Gastrocnemius medialis (tissue), 4 donors: ENCODE results near the gene RAD21L1.

Source experiments
- POLR2A ChIP-seq, 2 donors: fragments of 450-650 bp; IDR thresholded peaks; one replicate each; pipeline ENCODE4 v1.6.1; 2017; ENCODE audit warnings: antibody characterized with exemption in 2 of 2, mild to moderate bottlenecking in 2 of 2, moderate library complexity in 2 of 2
- TF ChIP-seq, protein P1 (sequence below), 5 experiments: fragments of 450-650 bp in 3 of 5; fragments of 200-600 bp in 2 of 5; sonication (generic) in 2 of 5; IDR thresholded peaks in 4 of 5; conservative IDR thresholded peaks in 1 of 5; 1 replicate in 4 of 5; 2 replicates in 1 of 5; pipeline ENCODE4 v1.5.1; 2016 to 2019; ENCODE audit warnings: antibody characterized with exemption in 5 of 5, mild to moderate bottlenecking in 3 of 5, moderate library complexity in 3 of 5

DNA sequence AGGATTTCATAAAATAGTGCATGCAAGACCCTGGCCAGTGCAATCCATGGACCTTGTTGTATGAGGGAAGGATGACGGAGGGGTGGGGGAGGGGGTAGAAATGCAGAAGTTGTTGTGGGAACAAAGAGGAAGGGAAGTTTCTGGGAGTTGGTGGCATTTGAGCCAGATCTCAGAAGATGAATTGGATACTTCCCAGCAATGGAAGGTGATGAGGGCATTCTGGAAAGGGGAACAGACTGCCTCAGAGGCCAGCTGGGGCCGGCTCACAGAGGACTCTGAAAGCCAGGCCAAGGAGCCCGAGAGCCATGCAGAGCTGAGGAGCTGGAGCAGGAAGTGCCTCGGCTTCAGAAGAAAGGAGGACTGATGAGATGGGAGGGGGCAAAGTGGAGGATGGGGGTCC, 43.7 kb upstream of the RAD21L1 start:
- TF ChIP-seq POLR2A (IDR thresholded peaks at IDR 0.05): no peak
- TF ChIP-seq, protein P1, sequence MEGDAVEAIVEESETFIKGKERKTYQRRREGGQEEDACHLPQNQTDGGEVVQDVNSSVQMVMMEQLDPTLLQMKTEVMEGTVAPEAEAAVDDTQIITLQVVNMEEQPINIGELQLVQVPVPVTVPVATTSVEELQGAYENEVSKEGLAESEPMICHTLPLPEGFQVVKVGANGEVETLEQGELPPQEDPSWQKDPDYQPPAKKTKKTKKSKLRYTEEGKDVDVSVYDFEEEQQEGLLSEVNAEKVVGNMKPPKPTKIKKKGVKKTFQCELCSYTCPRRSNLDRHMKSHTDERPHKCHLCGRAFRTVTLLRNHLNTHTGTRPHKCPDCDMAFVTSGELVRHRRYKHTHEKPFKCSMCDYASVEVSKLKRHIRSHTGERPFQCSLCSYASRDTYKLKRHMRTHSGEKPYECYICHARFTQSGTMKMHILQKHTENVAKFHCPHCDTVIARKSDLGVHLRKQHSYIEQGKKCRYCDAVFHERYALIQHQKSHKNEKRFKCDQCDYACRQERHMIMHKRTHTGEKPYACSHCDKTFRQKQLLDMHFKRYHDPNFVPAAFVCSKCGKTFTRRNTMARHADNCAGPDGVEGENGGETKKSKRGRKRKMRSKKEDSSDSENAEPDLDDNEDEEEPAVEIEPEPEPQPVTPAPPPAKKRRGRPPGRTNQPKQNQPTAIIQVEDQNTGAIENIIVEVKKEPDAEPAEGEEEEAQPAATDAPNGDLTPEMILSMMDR (IDR thresholded peaks at IDR 0.05 in 4 of 5, conservative IDR thresholded peaks at IDR 0.05 in 1 of 5): no peak
